HepG2 (cell line): ENCODE data around the gene ALDOA. TPM values are rescaled to one million over a fixed set of nuclear protein-coding genes. Genes with fewer than 3 reads are reported as not detected.

Source experiments
- DNMT1 ChIP-seq: sonication (generic); formaldehyde crosslinking; IDR thresholded peaks from 2 replicates; pipeline ENCODE4 v1.5.1; 2020; ENCODE audit warnings: mild to moderate bottlenecking, missing genetic modification reagents
- E2F2 ChIP-seq: sonication (generic); formaldehyde crosslinking; IDR thresholded peaks from 2 replicates; pipeline ENCODE4 v1.4.0; 2020; ENCODE audit warnings: missing genetic modification reagents, borderline replicate concordance
- GMEB1 ChIP-seq: sonication (generic); formaldehyde crosslinking; IDR thresholded peaks from 2 replicates; pipeline ENCODE4 v1.5.1; 2020; ENCODE audit warnings: missing genetic modification reagents, mild to moderate bottlenecking, borderline replicate concordance
- HCFC1 ChIP-seq: fragments of 150-350 bp; IDR thresholded peaks from 2 replicates; pipeline ENCODE4 v1.6.1; 2014; ENCODE audit warnings: low read depth, low read length
- HMG20B ChIP-seq: conservative IDR thresholded peaks from 2 replicates; pipeline ENCODE4 v1.6.1; 2016; ENCODE audit warnings: missing genetic modification reagents, missing compliant biosample characterization
- NCOA5 ChIP-seq: sonication (generic); formaldehyde crosslinking; IDR thresholded peaks from 2 replicates; pipeline ENCODE4 v1.4.0; 2020; ENCODE audit warnings: missing genetic modification reagents
- RFXAP ChIP-seq: sonication (generic); formaldehyde crosslinking; IDR thresholded peaks from 2 replicates; pipeline ENCODE4 v1.4.0; 2020; ENCODE audit warnings: missing genetic modification reagents, borderline replicate concordance
- SNRNP70 ChIP-seq: fragments of 200-400 bp; formaldehyde crosslinking; IDR thresholded peaks from 2 replicates; pipeline ENCODE4 v1.6.1; 2017; ENCODE audit warnings: mild to moderate bottlenecking, low read depth, low read length, moderate library complexity
- STAT5B ChIP-seq: sonication (generic); formaldehyde crosslinking; IDR thresholded peaks from 2 replicates; pipeline ENCODE4 v1.4.0; 2020; ENCODE audit warnings: missing genetic modification reagents
- TFDP2 ChIP-seq: sonication (generic); formaldehyde crosslinking; IDR thresholded peaks from 2 replicates; pipeline ENCODE4 v1.4.0; 2020; ENCODE audit warnings: missing genetic modification reagents
- YEATS4 ChIP-seq: sonication (generic); formaldehyde crosslinking; IDR thresholded peaks from 2 replicates; pipeline ENCODE4 v1.4.0; 2020; ENCODE audit warnings: missing genetic modification reagents, borderline replicate concordance
- ZMYM3 ChIP-seq: sonication (generic); formaldehyde crosslinking; IDR thresholded peaks from 2 replicates; pipeline ENCODE4 v1.5.1; 2020; ENCODE audit warnings: mild to moderate bottlenecking, missing genetic modification reagents
- ZNF10 ChIP-seq: sonication (generic); formaldehyde crosslinking; IDR thresholded peaks from 2 replicates; pipeline ENCODE4 v1.4.0; 2020; ENCODE audit warnings: mild to moderate bottlenecking, low read depth, missing genetic modification reagents, borderline replicate concordance
- ZNF101 ChIP-seq: sonication (generic); formaldehyde crosslinking; IDR thresholded peaks from 2 replicates; pipeline ENCODE4 v1.4.0; 2020; ENCODE audit warnings: mild to moderate bottlenecking, low read depth, missing genetic modification reagents, borderline replicate concordance
- ZNF44 ChIP-seq: sonication (generic); formaldehyde crosslinking; IDR thresholded peaks from 2 replicates; pipeline ENCODE4 v1.5.1; 2020; ENCODE audit warnings: mild to moderate bottlenecking, missing genetic modification reagents
- ZNF557 ChIP-seq: sonication (generic); formaldehyde crosslinking; IDR thresholded peaks from 2 replicates; pipeline ENCODE4 v1.4.0; 2020; ENCODE audit warnings: missing genetic modification reagents
- ZNF703 ChIP-seq: sonication (generic); formaldehyde crosslinking; IDR thresholded peaks from 2 replicates; pipeline ENCODE4 v1.5.1; 2020; ENCODE audit warnings: missing genetic modification reagents, mild to moderate bottlenecking, moderate library complexity, borderline replicate concordance
- ZNF766 ChIP-seq: sonication (generic); formaldehyde crosslinking; IDR thresholded peaks from 2 replicates; pipeline ENCODE4 v1.5.0; 2020; ENCODE audit warnings: missing genetic modification reagents, borderline replicate concordance
- ZNF816 ChIP-seq: sonication (generic); formaldehyde crosslinking; IDR thresholded peaks from 2 replicates; pipeline ENCODE4 v1.8.0; 2022; ENCODE audit warnings: missing genetic modification reagents, mild to moderate bottlenecking, borderline replicate concordance
- ZSCAN22 ChIP-seq: sonication (generic); formaldehyde crosslinking; IDR thresholded peaks from 2 replicates; pipeline ENCODE4 v1.4.0; 2020; ENCODE audit warnings: mild to moderate bottlenecking, missing genetic modification reagents
- polyA plus RNA-seq, 8 experiments: library from polyadenylated mRNA; depleted of rRNA in 3 of 8; stranded (reverse) in 7 of 8; unstranded in 1 of 8; fragments of >200 nt; fragmentation: Illumina TruSeq in 4 of 8; extraction: Trizol in 4 of 8; gene quantifications; 2 replicates each; pipeline versions ENCODE4 v1.2.1 to v1.2.3, GENCODE V29; 2011 to 2016; ENCODE audit warnings: low read depth in 4 of 8, missing spikeins in 1 of 8, mixed read lengths in 1 of 8; ENCODE audit not compliant: insufficient read depth in 1 of 8
- total RNA-seq, 5 experiments: library from RNA; depleted of rRNA; stranded (reverse); fragments of >200 nt; fragmentation: Illumina TruSeq; extraction: Trizol; gene quantifications; 2 replicates each; pipeline ENCODE4 v1.2.3, GENCODE V29; 2016; ENCODE audit warnings: low read depth in 1 of 5
- TF ChIP-seq, protein P1 (sequence below): sonication (generic); formaldehyde crosslinking; conservative IDR thresholded peaks from 2 replicates; pipeline ENCODE4 v1.4.0; 2020; ENCODE audit warnings: missing genetic modification reagents

The ALDOA gene
- total and polyA plus RNA-seq, 2 of the 13 experiments (the other 11 are each of a cell fraction or from before 2014, with no cell fraction given) = 925 to 1,884 TPM

- TF ChIP-seq GMEB1 (CRISPR knock-in tag) = no peak
- TF ChIP-seq HMG20B (CRISPR knock-in tag) = no peak
- TF ChIP-seq, protein P1, sequence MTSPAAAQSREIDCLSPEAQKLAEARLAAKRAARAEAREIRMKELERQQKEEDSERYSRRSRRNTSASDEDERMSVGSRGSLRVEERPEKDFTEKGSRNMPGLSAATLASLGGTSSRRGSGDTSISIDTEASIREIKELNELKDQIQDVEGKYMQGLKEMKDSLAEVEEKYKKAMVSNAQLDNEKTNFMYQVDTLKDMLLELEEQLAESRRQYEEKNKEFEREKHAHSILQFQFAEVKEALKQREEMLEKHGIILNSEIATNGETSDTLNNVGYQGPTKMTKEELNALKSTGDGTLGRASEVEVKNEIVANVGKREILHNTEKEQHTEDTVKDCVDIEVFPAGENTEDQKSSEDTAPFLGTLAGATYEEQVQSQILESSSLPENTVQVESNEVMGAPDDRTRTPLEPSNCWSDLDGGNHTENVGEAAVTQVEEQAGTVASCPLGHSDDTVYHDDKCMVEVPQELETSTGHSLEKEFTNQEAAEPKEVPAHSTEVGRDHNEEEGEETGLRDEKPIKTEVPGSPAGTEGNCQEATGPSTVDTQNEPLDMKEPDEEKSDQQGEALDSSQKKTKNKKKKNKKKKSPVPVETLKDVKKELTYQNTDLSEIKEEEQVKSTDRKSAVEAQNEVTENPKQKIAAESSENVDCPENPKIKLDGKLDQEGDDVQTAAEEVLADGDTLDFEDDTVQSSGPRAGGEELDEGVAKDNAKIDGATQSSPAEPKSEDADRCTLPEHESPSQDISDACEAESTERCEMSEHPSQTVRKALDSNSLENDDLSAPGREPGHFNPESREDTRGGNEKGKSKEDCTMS (CRISPR knock-in tag) = no peak
- no peak for TF ChIP-seq ZNF557
- no peak for TF ChIP-seq HCFC1
- TF ChIP-seq ZMYM3 = no peak; the same call in 1 of the 2 replicates
- no peak for TF ChIP-seq YEATS4
- TF ChIP-seq ZNF44 (CRISPR knock-in tag) = no peak
- no peak for TF ChIP-seq NCOA5 (CRISPR knock-in tag)
- TF ChIP-seq SNRNP70 = no peak
- TF ChIP-seq ZNF703 (CRISPR knock-in tag) = no peak
- TF ChIP-seq E2F2 (CRISPR knock-in tag) = no peak
- no peak for TF ChIP-seq RFXAP (CRISPR knock-in tag)
- no peak for TF ChIP-seq ZSCAN22 (CRISPR knock-in tag)
- no peak for TF ChIP-seq ZNF10 (CRISPR knock-in tag)
- TF ChIP-seq ZNF816 (CRISPR knock-in tag) = no peak
- no peak for TF ChIP-seq DNMT1
- no peak for TF ChIP-seq STAT5B (CRISPR knock-in tag)
- TF ChIP-seq ZNF766 (CRISPR knock-in tag) = no peak
- no peak; the same call in 1 of the 2 replicates for TF ChIP-seq TFDP2 (CRISPR knock-in tag)
- TF ChIP-seq ZNF101 (CRISPR knock-in tag) = no peak
Observed at GRCh38 chr16:30113031-30113710, 47.6 kb downstream of the ALDOA start, which contains the start of gene GDPD3 (continued).
